ENCODE results near the gene ZC2HC1B.
A peak's percentile ranks its signal among the peaks of the same experiment; 100 is the strongest.

ZC2HC1B gene

DNA sequence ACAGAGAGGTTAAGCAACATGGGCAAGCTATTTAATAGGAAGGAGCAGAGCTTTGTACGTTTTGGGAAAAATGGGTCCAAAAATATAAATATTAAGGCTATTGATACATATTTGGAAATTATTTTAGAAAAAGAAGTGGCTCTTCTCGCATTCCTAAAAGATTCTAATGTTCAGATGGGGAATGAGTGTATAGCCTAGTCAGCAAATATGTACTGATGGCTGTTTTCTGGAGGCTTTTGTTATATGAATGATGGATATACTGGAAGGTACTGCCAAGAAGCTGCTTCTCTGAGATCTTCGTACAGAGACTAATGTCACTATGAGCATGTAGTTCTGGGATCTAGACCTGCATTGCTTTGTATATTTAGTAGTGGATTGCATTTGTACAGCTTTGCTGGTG lies 72.1 kb downstream of the ZC2HC1B start:
- no peak for DNase-seq

GRCh38 chr6:143936778-143937667 lies 72.7 kb downstream of the ZC2HC1B start:
- no peak for DNase-seq

DNA sequence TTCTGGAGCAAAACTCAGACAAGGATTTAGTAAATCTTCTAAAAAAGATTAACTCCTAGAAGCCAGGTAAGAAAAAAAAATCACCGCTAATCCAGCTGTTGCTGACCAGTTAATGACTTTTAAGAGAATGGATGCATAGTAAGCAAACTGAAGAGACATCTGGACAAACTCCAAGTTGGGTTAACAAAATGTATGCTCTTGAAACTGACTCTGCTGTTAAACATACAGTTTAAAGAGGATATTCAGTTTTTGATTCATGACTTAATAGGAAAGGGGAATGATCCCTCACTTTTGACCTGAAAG lies 73.3 kb downstream of the ZC2HC1B start:
- no peak for DNase-seq

- DNase-seq, result no peak
These were observed 75.1 kb downstream of the ZC2HC1B start for GRCh38 chr6:143939364-143939763.

GRCh38 chr6:143940011-143940597 lies 75.8 kb downstream of the ZC2HC1B start:
- DNase-seq, result peak; percentile 49 to 70

DNA sequence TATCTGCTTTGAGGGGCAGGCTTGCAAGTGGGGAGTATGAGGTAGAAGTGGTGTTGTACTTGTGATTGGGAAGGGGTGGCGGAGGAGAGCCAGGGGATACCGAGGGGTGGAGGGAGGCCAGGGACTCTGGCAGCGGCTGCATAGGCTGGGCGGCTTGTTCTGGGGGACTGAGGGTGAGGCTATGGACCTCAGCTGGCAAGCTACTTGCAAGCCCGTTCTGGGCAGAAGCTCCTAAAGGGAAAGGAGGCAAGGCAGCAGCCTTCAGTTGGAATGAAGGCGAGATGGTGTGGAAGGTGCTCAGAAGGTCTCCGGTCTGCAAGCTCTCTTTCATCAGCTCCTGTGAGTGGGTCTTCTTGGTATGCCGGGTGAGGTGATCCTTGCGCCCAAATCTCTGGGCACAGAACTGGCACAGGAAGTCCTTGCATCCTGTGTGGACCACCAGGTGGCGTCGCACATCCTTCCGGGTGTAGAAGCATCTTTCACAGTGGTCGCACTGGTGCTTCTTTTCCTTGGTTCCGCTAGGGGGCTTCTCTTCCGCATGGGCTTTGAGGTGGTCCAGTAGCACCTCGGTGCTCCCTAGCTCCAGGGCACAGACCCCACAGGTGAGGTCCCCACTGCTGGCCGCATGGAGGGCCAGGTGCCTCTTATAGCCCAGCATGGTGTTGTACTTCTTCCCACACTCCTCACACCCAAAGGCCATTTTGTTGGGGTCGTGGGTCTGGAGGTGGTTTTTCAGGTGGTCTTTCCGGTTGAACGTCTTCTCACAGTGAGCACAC lies 77.8 kb downstream of the ZC2HC1B start:
- peak; percentile 47 to 54 for DNase-seq

- no peak for DNase-seq
These were observed 83.9 kb downstream of the ZC2HC1B start for GRCh38 chr6:143948208-143948607.

- no peak for DNase-seq
These were observed 85.3 kb downstream of the ZC2HC1B start for GRCh38 chr6:143949535-143949934.

GRCh38 chr6:143949962-143950361 lies 85.7 kb downstream of the ZC2HC1B start:
- DNase-seq, result no peak

- DNase-seq, result no peak
These were observed 86.6 kb downstream of the ZC2HC1B start for GRCh38 chr6:143950875-143951274.

GRCh38 chr6:143952060-143952778 lies 87.9 kb downstream of the ZC2HC1B start:
- DNase-seq, result no peak

DNA sequence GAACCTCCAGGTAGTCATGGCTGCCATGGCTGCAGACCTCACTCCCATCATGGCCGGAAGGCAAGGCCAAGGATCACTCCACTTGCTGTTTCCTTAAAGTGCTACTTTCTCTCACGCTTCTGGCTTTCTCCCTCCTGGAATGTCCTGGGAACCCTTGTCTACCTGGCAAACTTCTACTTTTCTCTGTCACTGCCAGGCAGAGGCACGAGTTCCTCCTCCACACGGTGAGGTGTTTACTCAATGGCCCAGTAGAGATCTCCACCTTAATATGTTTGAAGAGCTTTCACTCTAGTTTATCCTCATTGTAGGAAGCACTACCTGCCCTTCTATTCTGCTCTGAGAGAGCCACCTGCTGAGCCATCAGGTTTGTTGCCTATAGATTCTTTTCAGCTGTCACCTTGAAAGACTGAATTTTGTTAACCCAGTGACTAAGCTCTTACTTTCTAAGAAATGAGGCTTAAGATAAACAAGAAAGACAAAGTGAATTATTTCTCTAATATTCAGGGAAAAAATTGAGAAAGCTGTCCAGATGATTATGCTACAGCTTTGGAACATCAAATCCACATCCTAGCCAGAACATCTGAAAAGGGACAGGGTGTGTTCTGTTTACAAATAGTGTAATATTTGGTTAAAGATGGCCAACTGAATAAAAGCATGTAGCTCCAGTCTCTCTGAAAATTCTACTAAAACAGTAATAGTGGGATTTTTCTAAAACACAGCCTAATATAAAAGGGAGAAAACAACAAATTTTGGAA lies 88.8 kb downstream of the ZC2HC1B start:
- DNase-seq, result no peak

DNA sequence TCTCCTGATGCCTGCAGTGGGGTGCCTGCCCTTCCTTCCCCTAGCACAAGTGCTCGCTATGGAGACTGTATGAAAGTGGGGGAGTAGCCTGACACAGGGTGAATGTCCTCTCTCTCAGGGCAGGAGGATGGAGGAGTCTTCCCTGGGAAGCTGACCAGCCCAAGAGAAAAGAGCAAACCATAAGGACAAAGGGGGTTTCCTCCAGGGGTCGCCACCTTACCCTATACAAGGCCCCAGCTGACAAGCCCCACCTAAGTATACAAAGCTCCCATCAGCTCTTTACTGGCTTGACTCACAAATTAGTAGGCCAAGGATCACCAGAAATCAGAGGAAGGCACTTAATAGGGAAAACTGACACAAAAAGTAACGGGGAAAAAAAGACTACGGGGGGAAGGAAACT lies 89.6 kb downstream of the ZC2HC1B start:
- DNase-seq, result no peak

DNA sequence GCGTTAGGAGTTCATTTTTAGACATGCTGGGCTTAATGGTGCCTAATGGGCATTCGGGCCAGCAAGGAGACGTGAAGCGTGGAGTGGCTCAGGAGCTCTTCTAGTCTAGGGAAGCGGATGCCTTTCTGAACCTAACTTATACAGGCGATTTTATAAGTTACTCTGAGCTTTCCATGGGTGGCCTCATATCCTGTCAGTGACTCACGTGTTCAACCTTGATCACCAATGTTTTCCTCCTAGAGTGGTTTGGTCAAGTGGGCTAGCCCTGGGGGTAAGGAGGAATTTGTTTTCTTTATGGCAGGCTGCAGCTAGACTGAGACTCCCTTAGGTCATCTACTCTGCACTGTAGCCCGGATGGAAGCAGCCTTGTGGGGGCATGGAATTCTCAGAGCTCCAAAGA lies 91.7 kb downstream of the ZC2HC1B start:
- DNase-seq, result no peak

- DNase-seq, result no peak
These were observed 93.5 kb downstream of the ZC2HC1B start for GRCh38 chr6:143957679-143958274.

DNA sequence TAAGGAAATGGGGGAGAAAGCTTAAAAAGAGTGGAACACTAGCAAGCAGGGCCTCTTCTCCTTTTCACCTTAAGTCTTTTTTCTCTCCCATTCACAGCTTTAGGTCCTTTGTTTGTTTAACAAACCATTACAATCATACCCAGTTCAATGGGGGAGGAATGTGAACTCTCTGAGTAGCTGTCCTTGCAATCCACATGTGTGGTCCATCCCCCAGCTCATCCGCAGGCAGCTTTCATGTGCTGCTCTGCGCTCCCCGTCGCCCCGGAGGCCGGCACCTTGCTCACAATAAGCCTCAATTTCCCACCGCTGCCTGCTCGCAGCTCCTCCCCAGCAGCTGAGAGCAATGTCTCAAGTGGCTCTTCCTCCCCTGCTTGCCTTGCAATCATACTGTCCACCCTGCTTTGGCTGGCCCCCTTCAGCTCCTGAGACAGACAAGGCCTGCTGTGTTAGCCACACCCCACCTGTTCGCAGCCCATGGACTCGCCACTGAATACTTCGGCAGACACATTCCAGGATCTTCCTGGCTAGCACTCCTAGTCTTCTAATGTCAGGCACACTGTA lies 94.6 kb downstream of the ZC2HC1B start:
- no peak for DNase-seq

- DNase-seq, result no peak
These were observed 95.7 kb downstream of the ZC2HC1B start for GRCh38 chr6:143959927-143960326.

- no peak for DNase-seq
These were observed 96.8 kb downstream of the ZC2HC1B start for GRCh38 chr6:143961066-143961465.

GRCh38 chr6:143961886-143962878 lies 97.9 kb downstream of the ZC2HC1B start:
- DNase-seq, result no peak

DNA sequence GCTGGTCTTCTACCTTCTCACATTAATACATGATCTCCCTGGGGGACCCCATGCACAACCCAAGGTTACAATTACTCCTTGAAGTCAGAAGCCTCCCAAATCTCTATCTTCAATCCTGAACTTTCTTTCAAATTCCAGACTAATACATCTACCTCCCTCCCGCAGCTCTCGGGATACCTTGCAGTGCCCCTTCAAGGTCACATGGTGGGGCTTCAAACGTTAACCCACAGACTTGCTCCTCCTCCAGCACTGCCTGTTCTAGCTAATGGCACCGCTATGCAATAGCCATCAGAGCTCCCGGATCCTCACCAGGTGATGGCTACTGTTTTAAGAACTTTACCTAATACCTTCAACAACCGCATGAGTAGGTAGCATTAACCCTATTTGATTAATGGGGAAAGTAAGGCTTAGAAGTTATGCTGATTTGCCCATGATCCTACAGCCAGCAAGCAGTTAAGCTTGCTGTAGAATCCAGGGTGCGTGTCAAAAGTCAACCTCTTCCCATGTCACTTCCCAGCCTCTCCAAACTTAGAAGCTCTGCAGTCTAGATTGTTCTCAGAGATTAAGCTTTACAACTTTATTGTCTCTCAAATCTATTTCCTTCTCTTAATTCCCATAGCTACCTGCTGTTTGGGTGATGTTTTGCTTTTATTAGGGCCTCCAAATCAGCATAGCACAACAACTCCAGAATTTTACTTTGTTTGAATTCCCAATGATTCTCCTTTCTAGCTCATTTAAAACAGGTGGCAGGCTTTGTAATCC lies 99.1 kb downstream of the ZC2HC1B start:
- no peak for DNase-seq

Measured in CD4-positive, alpha-beta T cell treated with Interleukin-1 beta for 1 hour (primary cell).